SHP77 treated with DMSO at 0.1 percent for 48 hours (cell line): ENCODE measurements around the gene SRGAP2C.
"Not testable (repeated sequence)": the region's sequence is repeated elsewhere in the genome, so short reads cannot be mapped to it uniquely, and the experiment has no call there.

Source experiments
- DNase-seq: peaks from one replicate; lab custom pipeline; 2025; lab: John Stamatoyannopoulos, UW

The SRGAP2C gene

GRCh38 chr1:121423956-121424355, 239.2 kb downstream of the SRGAP2C start:
- not testable (repeated sequence) for DNase-seq

DNA sequence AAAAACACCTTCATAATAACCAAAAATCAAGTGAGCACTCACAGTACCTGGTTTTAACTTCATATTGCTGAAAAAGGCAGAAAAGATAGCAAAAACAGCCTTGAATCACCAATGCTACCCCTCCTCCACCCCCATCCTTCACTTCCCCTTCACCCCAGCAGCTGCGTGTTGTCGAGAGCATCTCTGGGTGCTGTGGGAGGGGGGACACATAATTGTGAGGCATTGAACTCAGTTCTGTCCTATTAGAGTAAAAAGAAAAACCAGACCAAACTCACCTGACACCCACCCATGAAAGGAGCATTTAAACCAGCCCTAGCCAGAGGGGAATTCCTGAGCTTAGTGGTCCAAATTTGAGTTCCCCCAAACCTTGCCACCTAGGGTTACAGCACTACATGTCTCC, 248.7 kb downstream of the SRGAP2C start:
- DNase-seq: not testable (repeated sequence)

DNA sequence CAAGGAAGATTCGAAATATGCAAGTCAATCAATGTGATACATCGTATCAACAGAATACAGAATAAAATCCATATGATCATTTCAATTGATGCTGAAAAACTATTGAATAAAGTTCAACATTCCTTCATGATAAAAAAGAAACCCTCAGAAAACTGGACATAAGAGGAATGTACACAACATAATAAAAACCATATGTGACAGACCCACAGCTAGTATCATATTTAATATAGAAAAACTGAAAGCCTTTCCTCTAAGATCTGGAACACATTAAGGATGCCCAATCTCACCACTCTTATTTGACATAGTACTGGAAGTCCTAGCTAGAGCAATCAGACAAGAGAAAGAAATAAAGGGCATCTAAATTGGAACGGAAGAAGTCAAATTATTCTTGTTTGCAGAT, 254.1 kb downstream of the SRGAP2C start:
- DNase-seq: not testable (repeated sequence)

GRCh38 chr1:121440993-121441392, 256.2 kb downstream of the SRGAP2C start:
- DNase-seq: no peak
